Measurements from ENCODE around the gene NPAS2.
A peak's percentile ranks its signal among the peaks of the same experiment; 100 is the strongest.

NPAS2 gene

GRCh38 chr2:100821255-100821910, 1.4 kb downstream of the NPAS2 start:
- DNase-seq: peak in 1 of 14 donors; percentile 32

- DNase-seq: no peak
Measured at GRCh38 chr2:100821911-100822265, 1.9 kb downstream of the NPAS2 start.

GRCh38 chr2:100822587-100823248, 2.8 kb downstream of the NPAS2 start:
- peak in 3 of 14 donors; percentile 15 to 46 (median 15) for DNase-seq

- DNase-seq: no peak
Measured at GRCh38 chr2:100823665-100824438, 3.9 kb downstream of the NPAS2 start.

- no peak for DNase-seq
Measured at GRCh38 chr2:100824842-100825241, 4.9 kb downstream of the NPAS2 start.

- DNase-seq: no peak
Measured at GRCh38 chr2:100826494-100826893, 6.6 kb downstream of the NPAS2 start.

GRCh38 chr2:100831158-100831750, 11.3 kb downstream of the NPAS2 start:
- DNase-seq: no peak

- no peak for DNase-seq
Measured at GRCh38 chr2:100831831-100832230, 11.9 kb downstream of the NPAS2 start.

GRCh38 chr2:100832885-100833284, 12.9 kb downstream of the NPAS2 start:
- no peak for DNase-seq

- DNase-seq: no peak
Measured at GRCh38 chr2:100833331-100833730, 13.4 kb downstream of the NPAS2 start.

- DNase-seq: no peak
Measured at GRCh38 chr2:100834221-100834620, 14.3 kb downstream of the NPAS2 start.

GRCh38 chr2:100835006-100835659, 15.2 kb downstream of the NPAS2 start:
- no peak for DNase-seq

GRCh38 chr2:100840519-100840918, 20.6 kb downstream of the NPAS2 start:
- no peak for DNase-seq

- no peak for DNase-seq
Measured at GRCh38 chr2:100842241-100842922, 22.4 kb downstream of the NPAS2 start.

GRCh38 chr2:100844514-100844913, 24.6 kb downstream of the NPAS2 start:
- DNase-seq: no peak

GRCh38 chr2:100845141-100845991, 25.4 kb downstream of the NPAS2 start:
- peak in 1 of 14 donors; percentile 42 for DNase-seq

GRCh38 chr2:100846716-100847115, 26.8 kb downstream of the NPAS2 start:
- DNase-seq: no peak

GRCh38 chr2:100852447-100852846, 32.5 kb downstream of the NPAS2 start:
- no peak for DNase-seq

- no peak for DNase-seq
Measured at GRCh38 chr2:100852999-100853908, 33.3 kb downstream of the NPAS2 start.
